Esophagus muscularis mucosa (tissue), 4 donors: ENCODE measurements around the gene SIAH3. TPM values are rescaled to one million over a fixed set of nuclear protein-coding genes. Genes with fewer than 3 reads are reported as not detected.

ENCODE experiments used
- DNase-seq: peaks from one replicate; pipeline ENCODE4 v3.0.0-alpha.2; 2017; ENCODE audit errors: extremely low spot score
- H3K27ac ChIP-seq, 4 donors: fragments of 200-600 bp; sonication (generic); replicated peaks in 1 of 4; 1 replicate in 3 of 4; 2 replicates in 1 of 4; pipeline ENCODE4 v1.5.1; 2016 to 2019; ENCODE audit warnings: mild to moderate bottlenecking in 1 of 4
- H3K27me3 ChIP-seq, 4 donors: fragments of 200-600 bp; sonication (generic); one replicate each; pipeline versions ENCODE4 v1.5.1 to v1.6.0; 2016 to 2019
- H3K36me3 ChIP-seq, 4 donors: fragments of 200-600 bp; sonication (generic); one replicate each; pipeline ENCODE4 v1.5.1; 2016 to 2019
- H3K4me1 ChIP-seq, 4 donors: fragments of 200-600 bp; sonication (generic); one replicate each; pipeline ENCODE4 v1.5.1; 2016 to 2019
- H3K4me3 ChIP-seq, 4 donors: fragments of 200-600 bp; sonication (generic); 1 replicate in 2 of 4; 2 replicates in 2 of 4; pipeline ENCODE4 v1.5.1; 2016 to 2019; ENCODE audit warnings: mild to moderate bottlenecking in 4 of 4, moderate library complexity in 1 of 4
- H3K9me3 ChIP-seq, 4 donors: fragments of 200-600 bp; sonication (generic); 1 replicate in 3 of 4; 2 replicates in 1 of 4; pipeline ENCODE4 v1.5.1; 2016 to 2019
- EP300 ChIP-seq: sonication (generic); formaldehyde crosslinking; IDR thresholded peaks from one replicate; pipeline ENCODE4 v1.6.1; 2017; ENCODE audit warnings: antibody characterized with exemption
- POLR2A ChIP-seq: fragments of 450-650 bp; IDR thresholded peaks from one replicate; pipeline ENCODE4 v1.6.1; 2017; ENCODE audit warnings: antibody characterized with exemption, moderate library complexity, mild to moderate bottlenecking, low read depth
- POLR2AphosphoS5 ChIP-seq, 2 donors: sonication (generic); formaldehyde crosslinking; IDR thresholded peaks; one replicate each; pipeline ENCODE4 v1.6.1; 2017; ENCODE audit warnings: antibody characterized with exemption in 2 of 2
- WGBS: methylation state at CpG from one replicate; pipeline ENCODE4 v1.1.5; 2018; 5-methylcytosine and 5-hydroxymethylcytosine counted together
- intact Hi-C: fragments of 100-400 bp; cut with DNase I; formaldehyde crosslinking; loops from one replicate; pipeline ENCODE4 v1.15.1; 2023
- total RNA-seq, 4 donors: library from RNA; depleted of rRNA; stranded (reverse); fragments of >200 nt; gene quantifications; one replicate each; pipeline versions ENCODE4 v1.1.0 to v1.2.1, GENCODE V29; 2016
- TF ChIP-seq, protein P1 (sequence below), 3 experiments: fragments of 200-600 bp in 2 of 3; fragments of 450-650 bp in 1 of 3; sonication (generic) in 2 of 3; IDR thresholded peaks; one replicate each; pipeline ENCODE4 v1.5.1; 2017 to 2019; ENCODE audit warnings: antibody characterized with exemption in 3 of 3, mild to moderate bottlenecking in 2 of 3, moderate library complexity in 1 of 3

SIAH3 gene
- total RNA-seq, 4 donors from 2014 or later, result not detected

DNA sequence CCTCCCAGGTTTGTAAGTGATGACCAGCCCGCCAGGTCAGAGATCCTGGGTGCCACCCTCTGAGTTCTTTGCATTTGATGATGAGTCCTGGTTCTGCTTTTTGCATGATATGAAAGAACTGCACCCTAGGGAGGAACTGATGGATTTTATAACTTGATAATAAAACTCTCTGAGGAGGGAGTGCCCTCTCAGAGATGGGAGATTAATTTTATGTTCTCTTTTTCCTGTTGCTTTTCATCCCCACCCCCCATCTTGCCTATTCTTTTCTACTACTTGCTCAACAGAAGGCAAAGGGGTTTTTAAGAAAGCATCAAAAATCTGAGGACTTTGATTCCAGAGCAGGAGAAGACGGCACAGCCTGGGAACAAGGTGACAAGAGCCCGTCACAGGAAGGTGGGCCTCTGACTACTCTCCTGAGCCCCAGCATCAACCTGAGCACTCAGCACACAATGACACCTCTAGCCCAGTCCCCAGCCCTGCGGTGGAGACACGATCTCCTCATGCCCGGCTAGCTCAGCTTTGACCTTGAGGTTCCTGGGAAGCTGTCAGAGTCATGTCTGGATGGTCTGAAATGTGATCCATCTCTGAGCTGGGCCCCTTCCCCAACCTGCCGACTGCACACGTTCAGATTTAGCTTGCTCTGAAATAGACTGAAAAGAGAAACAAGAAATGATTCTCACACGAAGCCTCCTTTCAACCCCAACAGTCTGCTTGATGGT, 69.1 kb downstream of the SIAH3 start:
- no peaks in the 10 kb centered on the region for H3K9me3 ChIP-seq
- intact Hi-C loops, result no loop called here
- 80% methylated on average over 9 of the region's 9 CpGs for WGBS
- no peak overlapping the region for H3K4me3 ChIP-seq
- H3K27me3 ChIP-seq, result no peaks in the 10 kb centered on the region
- peaks cover 0 to 12% (median 11%) of the 10 kb centered on the region in 4 donors for H3K4me1 ChIP-seq
- TF ChIP-seq POLR2A (no peak), EP300 (no peak), POLR2AphosphoS5 (IDR thresholded peaks at IDR 0.05) (no peak)
- TF ChIP-seq, protein P1, sequence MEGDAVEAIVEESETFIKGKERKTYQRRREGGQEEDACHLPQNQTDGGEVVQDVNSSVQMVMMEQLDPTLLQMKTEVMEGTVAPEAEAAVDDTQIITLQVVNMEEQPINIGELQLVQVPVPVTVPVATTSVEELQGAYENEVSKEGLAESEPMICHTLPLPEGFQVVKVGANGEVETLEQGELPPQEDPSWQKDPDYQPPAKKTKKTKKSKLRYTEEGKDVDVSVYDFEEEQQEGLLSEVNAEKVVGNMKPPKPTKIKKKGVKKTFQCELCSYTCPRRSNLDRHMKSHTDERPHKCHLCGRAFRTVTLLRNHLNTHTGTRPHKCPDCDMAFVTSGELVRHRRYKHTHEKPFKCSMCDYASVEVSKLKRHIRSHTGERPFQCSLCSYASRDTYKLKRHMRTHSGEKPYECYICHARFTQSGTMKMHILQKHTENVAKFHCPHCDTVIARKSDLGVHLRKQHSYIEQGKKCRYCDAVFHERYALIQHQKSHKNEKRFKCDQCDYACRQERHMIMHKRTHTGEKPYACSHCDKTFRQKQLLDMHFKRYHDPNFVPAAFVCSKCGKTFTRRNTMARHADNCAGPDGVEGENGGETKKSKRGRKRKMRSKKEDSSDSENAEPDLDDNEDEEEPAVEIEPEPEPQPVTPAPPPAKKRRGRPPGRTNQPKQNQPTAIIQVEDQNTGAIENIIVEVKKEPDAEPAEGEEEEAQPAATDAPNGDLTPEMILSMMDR (IDR thresholded peaks at IDR 0.05), result no peak
- no peaks in the 10 kb centered on the region for H3K36me3 ChIP-seq
- no peak overlapping the region for H3K27ac ChIP-seq
- DNase-seq, result no peak

DNA sequence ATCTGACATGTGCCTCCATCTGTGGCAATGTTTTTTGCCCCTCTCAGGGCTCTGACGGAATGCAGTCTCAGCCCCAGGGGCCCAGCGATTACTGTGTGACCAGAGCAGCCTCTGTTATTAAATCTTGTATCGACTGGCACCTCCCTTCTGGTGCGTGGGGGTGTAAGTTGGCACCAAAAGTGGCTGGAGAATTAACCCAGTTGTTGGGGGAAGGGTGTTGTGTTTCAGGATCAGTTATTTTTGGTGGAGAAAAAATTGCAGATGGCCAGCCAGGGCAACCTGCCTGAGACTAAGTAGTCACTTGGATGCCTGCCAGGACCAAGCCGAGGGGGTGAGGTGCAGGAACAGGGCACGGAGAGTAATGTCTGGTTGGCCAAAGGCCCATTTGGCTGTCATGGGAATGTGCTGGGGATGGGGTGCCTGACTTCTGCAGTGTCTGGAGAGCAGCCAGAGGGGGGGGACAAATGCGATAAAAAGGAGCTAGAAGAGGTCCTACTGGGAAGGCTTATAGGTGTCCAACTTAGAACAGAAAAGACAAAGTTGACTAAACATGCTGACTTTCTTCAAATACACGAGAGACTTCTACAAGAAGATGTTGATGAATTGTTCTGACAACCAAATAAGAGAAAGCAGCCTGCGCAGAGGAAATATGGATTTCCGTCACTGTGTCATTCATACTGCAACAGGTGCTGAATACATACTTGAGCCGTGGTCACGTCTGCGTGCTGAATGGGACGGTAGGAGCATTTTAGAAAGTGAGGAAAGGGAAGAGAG, 69.8 kb downstream of the SIAH3 start:
- no peaks in the 10 kb centered on the region for H3K36me3 ChIP-seq
- no peak for DNase-seq
- H3K27me3 ChIP-seq, result no peaks in the 10 kb centered on the region
- peaks cover 0 to 12% (median 11%) of the 10 kb centered on the region in 4 donors for H3K4me1 ChIP-seq
- TF ChIP-seq, protein P1 (IDR thresholded peaks at IDR 0.05), result no peak
- no peak for TF ChIP-seq EP300
- TF ChIP-seq POLR2AphosphoS5 (IDR thresholded peaks at IDR 0.05), result no peak
- TF ChIP-seq POLR2A, result no peak
- intact Hi-C loops, result no loop called here
- H3K9me3 ChIP-seq, result no peaks in the 10 kb centered on the region
- no peak overlapping the region for H3K4me3 ChIP-seq
- WGBS, result 32% methylated on average over 14 of the region's 14 CpGs
- no peak overlapping the region for H3K27ac ChIP-seq

DNA sequence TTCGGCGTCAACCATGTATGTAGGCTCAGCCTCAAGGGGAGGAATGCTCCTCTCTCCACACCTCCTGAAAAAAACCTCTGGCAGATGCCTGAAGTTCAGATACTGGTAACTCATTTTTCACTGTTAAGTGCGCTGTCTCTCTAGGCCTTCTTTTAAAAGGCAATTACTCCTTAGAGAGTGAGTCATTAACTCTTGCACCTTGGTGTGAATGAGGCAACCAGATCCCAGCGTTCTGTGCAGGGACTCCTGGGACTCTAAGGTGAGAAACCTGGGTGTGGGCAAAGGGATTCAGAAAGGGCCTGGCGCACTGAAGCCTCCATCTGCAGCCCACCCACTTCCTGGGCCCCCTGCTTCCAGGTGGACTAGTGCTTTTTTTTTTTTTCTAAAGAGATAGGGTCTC, 71.7 kb downstream of the SIAH3 start:
- intact Hi-C loops, result no loop called here
- Histone ChIP-seq H3K27ac (no peak overlapping the region), H3K4me1 (peaks cover 0 to 12% (median 11%) of the 10 kb centered on the region in 4 donors), H3K4me3 (no peak overlapping the region), H3K9me3 (no peaks in the 10 kb centered on the region), H3K27me3 (no peaks in the 10 kb centered on the region), H3K36me3 (no peaks in the 10 kb centered on the region)
- TF ChIP-seq POLR2AphosphoS5 (IDR thresholded peaks at IDR 0.05) (no peak), POLR2A (no peak), EP300 (no peak)
- TF ChIP-seq, protein P1 (IDR thresholded peaks at IDR 0.05), result no peak
- DNase-seq, result no peak
- WGBS, result 87% methylated on average over 4 of the region's 5 CpGs

DNA sequence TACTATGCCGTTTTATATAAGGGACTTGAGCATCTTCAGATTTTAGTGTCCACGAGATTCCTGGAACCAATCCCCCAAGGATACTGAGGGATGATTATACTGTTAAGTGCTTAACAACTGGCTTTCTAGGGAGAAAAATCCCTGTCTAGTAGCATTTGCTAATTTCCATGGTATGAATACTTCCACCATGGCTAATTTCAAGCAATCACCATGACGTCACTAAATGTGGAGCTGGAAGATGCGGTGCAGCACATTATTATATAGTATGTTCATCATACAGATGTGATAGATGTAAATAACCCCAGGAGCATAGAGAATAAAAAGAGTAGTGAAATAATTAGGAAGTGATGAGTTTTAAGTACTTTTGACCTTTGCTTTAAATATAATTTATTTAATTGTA, 72.7 kb downstream of the SIAH3 start:
- TF ChIP-seq EP300 (no peak), POLR2AphosphoS5 (IDR thresholded peaks at IDR 0.05) (no peak)
- H3K4me3 ChIP-seq, result no peak overlapping the region
- no peaks in the 10 kb centered on the region for H3K36me3 ChIP-seq
- no peak overlapping the region for H3K27ac ChIP-seq
- intact Hi-C loops, result no loop called here
- no peaks in the 10 kb centered on the region for H3K9me3 ChIP-seq
- H3K27me3 ChIP-seq, result no peaks in the 10 kb centered on the region
- WGBS, result 71% methylated on average over 4 of the region's 4 CpGs
- DNase-seq, result no peak
- peaks cover 0 to 12% (median 11%) of the 10 kb centered on the region in 4 donors for H3K4me1 ChIP-seq

DNA sequence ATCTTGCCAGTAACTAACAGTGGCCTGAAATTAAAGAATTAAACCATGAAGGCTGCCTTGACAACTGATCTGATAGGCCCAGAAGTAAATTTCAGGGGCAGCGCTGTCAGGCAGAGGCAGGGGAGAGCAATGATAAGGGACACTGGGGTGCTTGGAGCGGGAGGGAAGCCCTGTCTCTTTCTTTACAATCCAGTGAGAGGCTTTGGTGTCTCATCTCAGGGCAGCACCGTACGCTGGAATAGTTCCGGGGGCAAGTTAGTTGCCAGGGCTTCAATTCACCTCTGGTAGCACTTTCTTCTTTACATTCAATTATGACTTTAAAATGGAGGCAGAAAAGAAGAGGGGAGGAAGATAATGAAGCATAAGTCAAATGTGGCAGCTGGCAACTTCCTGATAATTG, 74.8 kb downstream of the SIAH3 start:
- no peak for DNase-seq
- H3K9me3 ChIP-seq, result no peaks in the 10 kb centered on the region
- no peak for TF ChIP-seq POLR2AphosphoS5 (IDR thresholded peaks at IDR 0.05)
- no peak for TF ChIP-seq POLR2A
- TF ChIP-seq, protein P1 (IDR thresholded peaks at IDR 0.05), result no peak
- TF ChIP-seq EP300, result no peak
- no peaks in the 10 kb centered on the region for H3K27me3 ChIP-seq
- peaks cover 0 to 8% (median 8%) of the 10 kb centered on the region in 4 donors for H3K4me1 ChIP-seq
- H3K27ac ChIP-seq, result no peak overlapping the region
- intact Hi-C loops, result no loop called here
- H3K4me3 ChIP-seq, result no peak overlapping the region
- 76% methylated on average over 5 of the region's 5 CpGs for WGBS
- no peaks in the 10 kb centered on the region for H3K36me3 ChIP-seq
